Right hindlimb (tissue), 1 donor: ENCODE data around the gene CBFA2T2.
"Not testable (repeated sequence)": the region's sequence is repeated elsewhere in the genome, so short reads cannot be mapped to it uniquely, and the experiment has no call there.

Source experiments
- DNase-seq: peaks from one replicate; pipeline ENCODE4 v3.0.0-alpha.2; 2018

Gene CBFA2T2

DNA sequence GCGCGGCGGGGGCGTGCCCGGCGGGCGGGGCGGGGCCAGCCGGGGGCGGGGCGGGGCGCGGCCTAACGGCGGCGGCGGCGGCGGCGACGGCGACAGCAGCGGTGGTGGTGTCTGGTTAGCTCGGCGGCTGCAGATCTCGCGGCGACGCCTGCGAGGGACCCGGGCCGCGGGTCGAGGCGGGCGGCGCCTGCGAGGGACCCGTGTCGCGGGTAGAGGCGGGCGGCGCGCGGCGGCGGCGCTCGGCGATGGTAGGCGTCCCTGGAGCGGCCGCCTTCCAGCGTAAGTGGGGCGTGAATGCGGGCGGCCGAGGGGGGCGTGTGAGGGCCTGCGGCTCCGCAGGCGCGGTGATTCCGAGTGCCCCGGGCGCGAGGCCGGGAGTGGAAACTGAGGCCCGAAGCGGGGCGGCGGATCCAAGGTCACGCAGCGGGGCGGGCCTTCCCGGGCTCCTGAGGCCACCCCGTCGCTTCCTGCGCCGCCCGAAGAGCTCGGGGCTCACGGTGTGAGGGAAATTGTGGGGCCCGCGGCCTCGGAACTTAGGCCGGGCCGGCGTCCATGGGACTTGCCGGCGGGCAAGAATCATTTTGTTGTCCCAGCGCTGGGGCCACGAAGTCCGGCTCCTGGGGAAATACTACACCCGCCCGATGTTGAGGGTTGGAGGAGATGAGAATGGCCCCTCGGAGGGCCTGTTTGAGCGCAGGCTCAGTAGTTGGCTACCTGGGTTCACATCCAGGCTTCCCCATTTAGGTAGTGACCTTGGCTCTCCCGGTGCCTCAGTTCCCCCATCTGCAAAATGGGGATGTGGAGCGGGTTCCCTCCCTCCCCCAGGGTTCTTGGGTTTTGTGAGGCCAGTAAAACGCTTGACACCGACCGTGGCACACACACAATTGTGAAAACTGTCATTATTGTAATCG lies at the start of gene CBFA2T2:
CBFA2T2 (plus strand) TSS at position 74 of the 911 bp plus-strand sequence; CDS start at position 246, 172 bp downstream.
- no peak for DNase-seq

DNA sequence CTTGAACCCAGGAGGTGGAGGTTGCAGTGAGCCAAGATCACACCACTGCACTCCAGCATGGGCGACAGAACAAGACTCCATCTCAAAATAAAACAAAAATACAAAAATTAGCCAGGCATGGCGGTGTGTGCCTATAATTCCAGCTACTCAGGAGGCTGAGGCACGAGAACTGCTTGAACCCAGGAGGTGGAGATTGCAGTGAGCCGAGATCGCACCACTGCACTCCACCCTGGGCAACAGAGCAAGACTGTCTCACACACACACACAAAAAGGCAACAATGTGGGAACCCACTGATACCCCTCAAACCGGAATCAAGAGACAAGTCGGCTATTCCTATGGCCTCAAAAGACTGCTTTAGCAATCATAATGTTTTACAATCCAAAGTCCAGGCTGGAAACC lies 49.3 kb upstream of the CBFA2T2 start:
- DNase-seq: not testable (repeated sequence)

DNA sequence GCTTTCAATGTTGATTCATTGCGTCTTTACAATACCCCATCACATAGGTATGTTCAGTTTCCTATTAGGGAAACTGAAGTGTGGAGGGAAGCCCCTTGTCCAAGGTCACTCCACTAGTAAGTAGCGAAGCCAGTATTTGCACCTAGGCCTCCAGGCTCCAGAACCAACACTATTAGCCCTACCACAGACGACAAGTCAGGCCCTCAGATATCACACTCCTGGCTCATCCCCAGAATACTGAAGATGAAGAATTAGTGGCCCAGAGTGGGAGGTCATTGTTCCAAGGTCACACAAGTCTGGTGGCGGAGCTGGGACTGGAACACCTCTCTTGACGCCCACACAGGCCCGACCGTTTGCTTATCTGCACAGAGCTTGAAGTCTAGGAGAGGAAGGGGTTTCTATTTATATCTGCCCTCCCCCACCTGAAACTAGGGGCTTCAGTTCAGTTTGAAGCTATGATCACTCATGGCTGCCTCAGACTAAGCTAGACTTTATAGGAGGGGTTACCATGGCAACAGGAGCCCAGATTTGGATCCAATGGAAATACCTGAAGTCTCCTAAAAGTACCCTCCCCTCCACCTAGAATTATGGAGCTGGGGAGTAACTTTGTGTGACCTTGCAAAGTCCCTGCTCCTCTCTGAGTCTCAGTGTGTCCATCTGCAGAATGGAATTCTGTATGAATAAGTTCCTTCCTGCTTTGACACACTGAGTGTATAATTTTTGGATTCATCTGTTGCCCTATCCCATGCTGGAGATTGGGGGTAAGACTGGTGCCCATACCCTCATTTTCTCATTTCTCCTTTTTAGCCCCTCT lies 48.5 kb upstream of the CBFA2T2 start:
- no peak for DNase-seq

DNA sequence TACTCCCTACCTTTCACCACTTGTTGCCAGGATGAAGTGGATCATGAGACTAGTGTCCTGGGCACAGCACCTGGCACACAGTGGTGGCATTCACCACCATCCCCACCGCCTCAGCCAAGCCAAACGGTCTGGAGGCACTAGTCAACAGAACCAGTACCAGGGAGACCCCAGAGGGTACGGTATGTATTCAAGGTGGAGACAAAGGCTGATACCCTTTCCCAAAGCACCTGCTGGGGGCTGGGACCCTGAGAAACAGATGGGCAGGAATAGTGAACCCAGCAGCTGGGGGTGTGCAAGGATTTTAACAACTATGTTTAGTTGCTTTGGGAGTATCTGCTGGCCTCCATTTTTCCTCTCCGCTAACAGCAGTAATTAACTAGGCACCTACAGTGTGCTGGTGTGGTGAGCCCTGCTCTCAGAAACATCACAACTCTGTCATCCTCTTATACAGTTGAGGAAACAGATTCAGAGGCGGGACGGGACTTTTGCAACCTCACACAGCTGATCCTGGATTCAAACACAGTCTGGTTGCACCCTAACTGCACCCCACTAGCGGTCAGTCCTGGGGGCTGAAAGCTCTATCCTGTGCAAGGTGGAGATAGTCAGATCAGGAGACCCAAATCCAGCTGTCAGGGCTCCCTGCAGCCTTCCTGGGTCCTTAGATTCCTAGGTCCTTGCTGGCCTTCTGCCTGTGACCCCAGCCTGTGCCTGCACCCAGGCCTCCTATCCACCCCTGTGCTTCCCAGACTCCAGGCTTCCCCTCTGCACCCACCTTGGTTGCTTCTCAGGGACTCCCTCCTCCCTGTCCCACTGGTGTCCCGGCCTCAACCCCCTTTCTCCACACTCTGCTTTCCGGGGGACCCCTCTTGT lies 47.5 kb upstream of the CBFA2T2 start:
- no peak for DNase-seq

DNA sequence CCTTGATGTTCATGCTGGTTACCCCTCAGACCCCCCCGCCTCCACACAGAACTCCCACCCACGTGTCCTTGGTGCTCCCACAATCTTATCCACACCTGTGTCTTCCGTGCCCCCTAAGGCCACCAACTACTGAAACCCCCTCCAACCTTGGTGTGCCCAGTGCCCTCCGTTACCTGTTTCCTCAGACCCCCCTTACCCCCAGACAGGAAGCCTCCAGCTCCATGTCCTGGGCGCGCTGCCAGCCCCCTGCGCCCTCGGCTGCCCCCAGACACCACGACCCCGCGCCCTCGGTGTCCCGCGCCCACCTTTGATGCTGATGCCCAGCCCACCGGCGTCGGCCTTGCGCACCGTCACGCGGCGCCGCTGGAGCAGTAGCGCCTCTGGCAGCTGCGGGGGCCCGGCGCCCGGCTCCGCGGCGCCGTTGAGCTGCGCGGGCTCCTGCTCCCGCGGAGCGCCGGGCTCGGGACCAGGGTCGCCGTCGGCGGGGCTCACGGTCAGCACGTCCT lies 46.8 kb upstream of the CBFA2T2 start:
- peak; percentile 50 for DNase-seq

- DNase-seq: peak; percentile 89
Measured at GRCh38 chr20:33443512-33444239, 46.2 kb upstream of the CBFA2T2 start, which contains the start of gene SNTA1. SNTA1 (minus strand) TSS chr20:33443763; CDS start chr20:33443620, 143 bp downstream.

- no peak for DNase-seq
Measured at GRCh38 chr20:33444797-33445560, 44.9 kb upstream of the CBFA2T2 start.

- DNase-seq: no peak
Measured at GRCh38 chr20:33445881-33446625, 43.8 kb upstream of the CBFA2T2 start.

DNA sequence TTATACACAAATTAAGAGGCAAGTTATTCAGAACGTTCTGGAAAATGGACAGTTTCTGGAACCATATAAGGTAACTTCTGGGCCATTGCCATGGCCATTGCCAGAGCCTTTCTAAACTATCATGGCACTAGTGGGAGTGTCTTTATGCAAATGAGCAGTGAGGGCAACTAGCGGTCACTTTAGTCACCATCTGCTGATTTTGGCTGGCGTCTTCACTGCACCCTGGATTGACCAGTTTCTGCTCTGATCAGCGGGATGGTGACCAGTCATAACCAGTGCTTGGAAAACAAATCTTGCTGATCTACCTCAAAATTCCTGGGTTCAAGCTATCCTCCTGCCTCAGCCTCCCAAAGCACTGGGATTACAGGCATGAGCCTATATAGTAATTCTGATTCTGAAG lies 39.0 kb upstream of the CBFA2T2 start:
- no peak for DNase-seq

DNA sequence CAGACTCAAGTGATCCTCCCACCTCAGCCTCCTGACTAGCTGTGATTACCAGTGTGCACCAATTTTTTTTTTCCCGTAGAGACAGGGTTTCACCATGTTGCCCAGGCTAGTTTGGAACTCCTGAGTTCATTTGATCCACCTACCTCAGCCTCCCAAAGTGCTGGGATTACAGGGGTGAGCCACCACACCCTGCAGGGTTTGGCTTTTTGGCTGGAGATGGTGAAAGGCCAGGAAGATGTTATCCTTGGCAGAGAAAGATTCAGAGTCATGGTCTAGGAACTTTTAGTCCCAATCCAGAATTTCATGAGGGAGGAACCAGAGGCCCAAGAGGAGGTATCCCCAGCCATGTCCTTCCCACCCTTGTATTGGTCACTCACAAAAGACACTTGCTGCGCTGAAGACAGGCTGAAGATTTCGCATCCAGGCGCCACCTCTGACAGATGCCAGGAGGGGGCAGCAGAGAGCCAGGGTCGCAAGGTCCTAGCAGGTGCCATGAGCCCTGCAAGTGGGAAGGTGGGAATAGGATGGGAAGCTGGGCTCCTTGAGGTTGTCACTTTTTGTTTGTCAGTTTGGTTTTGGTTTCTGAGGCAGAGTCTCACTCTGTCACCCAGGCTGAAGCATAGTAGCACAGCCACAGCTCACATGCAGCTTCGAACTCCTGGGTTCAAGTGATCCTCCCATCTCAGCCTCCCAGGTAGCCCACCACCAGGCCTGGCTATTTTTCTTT lies 32.8 kb upstream of the CBFA2T2 start:
- DNase-seq: peak; percentile 86

- DNase-seq: no peak
Measured at GRCh38 chr20:33459599-33459998, 30.3 kb upstream of the CBFA2T2 start.

DNA sequence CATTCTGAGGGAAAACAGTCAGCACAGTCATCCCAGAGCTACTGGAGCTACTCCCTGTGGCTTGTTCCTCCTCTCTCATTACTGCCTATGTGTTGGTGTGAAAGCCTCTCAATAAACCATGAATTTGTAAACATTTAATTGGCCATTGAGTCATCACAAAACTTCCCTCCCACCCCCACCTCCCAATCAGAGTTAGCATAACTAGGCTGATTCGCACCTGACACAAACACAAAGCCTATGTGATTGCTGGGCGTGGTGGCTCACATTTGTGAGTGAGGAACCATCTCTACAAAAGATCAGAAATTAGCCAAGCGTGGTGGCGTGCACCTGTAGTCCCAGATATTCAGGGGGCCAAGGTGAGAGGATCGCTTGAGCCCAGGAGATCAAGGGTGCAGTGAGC lies 29.2 kb upstream of the CBFA2T2 start:
- no peak for DNase-seq

DNA sequence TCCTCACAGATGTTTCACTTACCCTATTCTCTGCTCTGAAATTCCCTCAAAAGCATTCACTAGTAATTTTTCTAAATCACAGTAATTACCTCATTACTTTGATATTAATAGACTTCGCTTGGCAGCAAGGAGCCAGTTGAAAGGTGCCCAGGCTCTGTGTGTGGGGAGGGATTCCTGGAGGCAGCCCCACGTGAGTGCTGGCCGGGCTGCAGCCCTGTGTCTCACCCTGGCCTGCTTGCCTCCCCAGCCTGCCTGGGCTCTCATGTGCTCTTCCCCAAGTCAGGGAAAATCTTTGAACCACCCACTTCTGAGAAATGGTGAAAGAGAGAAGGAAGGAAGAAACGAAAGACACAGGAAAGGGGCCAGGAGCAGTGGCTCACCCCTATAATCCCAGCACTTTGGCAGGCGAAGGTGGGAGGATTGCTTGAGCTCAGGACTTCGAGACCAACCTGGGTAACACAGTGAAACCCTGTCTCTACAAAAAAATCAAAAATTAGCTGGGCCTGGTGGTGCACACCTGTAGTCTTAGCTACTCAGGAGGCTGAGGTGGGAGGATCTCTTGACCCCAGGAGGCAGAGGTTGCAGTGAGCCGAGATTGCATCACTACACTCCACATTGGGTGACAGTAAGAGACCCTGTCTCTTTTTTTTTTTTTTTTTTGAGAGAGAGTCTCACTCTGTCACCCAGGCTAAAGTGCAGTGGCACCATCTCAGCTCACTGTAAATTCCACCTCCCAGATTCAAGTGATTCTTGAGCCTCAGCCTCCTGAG lies 26.4 kb upstream of the CBFA2T2 start:
- DNase-seq: no peak

DNA sequence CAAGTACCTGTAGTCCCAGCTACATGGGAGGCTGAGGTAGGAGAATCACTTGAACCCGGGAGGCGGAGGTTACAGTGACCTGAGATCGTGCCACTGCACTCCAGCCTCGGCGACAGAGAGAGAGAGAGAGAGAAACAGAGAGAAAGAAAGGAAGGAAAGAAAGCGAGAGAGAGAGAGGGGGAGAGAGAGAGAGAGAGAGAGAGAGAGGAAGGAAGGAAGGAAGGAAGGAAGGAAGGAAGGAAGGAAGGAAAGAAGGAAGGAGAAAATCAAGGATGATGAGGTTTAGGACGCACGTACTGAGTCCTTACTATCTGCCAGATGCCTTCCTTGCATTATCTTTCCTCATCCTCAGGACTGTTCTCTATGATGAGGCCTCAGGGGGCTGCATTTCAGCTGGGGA lies 25.1 kb upstream of the CBFA2T2 start:
- not testable (repeated sequence) for DNase-seq

- peak; percentile 40 for DNase-seq
Measured at GRCh38 chr20:33465481-33466302, 24.2 kb upstream of the CBFA2T2 start.

- no peak for DNase-seq
Measured at GRCh38 chr20:33466303-33466646, 23.6 kb upstream of the CBFA2T2 start.

DNA sequence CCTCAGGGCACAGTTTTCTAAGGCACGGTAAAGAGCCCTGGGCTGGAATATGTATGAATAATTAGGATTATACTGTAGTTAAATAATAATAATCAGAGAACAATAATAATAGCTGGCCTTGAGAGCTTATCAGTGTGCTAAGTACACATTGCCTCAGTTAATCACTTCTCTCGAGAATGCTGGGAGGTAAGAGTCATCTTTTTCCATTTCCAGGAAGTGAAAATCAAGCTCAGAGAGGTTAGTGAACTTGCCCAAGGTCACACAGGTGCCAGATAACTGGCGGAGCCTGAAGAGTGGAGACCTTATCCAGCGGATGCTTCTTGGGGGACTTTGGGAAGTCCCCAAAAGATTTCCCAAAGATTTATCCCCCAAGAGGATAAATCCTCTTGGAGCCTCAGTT lies 19.4 kb upstream of the CBFA2T2 start:
- DNase-seq: no peak

DNA sequence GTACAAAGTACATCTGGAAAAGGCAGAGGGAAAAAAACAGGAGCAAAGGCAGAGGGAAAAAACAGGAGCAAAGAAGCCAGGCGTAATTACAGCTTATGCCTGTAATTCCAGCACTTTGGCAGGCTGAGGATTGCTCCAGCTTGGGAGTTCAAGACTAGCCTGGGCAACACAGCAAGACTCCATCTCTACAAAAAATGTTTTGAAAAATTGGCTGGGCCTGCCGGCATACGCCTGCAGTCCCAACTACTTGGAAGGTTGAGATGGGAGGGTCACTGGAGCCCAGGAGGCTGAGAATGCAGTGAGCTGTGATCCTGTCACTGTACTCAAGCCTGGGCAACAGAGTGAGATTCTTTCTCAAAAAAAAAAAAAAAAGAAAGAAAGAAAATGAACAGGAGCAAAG lies 19.0 kb upstream of the CBFA2T2 start:
- no peak for DNase-seq
